HuH-7.5 (cell line): ENCODE results near the gene LHFPL2.

Source experiments
- DNase-seq: peaks from one replicate; pipeline ENCODE4 v3.0.0; 2011; ENCODE audit warnings: low spot score

LHFPL2 gene

GRCh38 chr5:78543916-78544315 lies 104.7 kb downstream of the LHFPL2 start:
- DNase-seq, result no peak

- no peak for DNase-seq
Measured at GRCh38 chr5:78543292-78543691, 105.3 kb downstream of the LHFPL2 start.

DNA sequence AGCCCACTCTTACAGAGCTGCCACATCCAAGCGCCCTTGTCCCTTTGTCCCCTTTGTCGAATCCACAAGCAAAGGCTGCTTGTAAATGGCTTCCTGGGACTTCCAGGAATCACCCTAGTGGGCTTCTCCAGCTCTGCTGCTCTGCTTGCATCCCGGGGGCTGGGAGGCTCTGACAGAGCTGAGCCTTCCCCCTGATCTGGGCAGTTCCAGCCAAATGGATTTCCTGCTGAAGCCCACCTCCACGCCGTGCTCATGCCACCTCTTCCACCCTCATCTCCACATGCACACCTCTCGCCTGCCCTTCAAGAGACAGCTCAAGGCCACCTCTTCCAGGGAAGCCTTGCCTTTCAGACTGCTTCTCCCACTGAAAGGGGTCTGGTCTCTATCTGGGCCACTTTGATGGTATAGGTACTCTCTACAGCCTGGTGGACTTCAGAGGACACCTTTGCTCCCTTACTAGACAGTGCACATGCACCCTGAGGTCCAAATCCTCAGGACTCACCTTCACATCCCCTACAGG lies 106.2 kb downstream of the LHFPL2 start:
- DNase-seq, result no peak

- DNase-seq, result no peak
Measured at GRCh38 chr5:78541086-78541654, 107.4 kb downstream of the LHFPL2 start.

DNA sequence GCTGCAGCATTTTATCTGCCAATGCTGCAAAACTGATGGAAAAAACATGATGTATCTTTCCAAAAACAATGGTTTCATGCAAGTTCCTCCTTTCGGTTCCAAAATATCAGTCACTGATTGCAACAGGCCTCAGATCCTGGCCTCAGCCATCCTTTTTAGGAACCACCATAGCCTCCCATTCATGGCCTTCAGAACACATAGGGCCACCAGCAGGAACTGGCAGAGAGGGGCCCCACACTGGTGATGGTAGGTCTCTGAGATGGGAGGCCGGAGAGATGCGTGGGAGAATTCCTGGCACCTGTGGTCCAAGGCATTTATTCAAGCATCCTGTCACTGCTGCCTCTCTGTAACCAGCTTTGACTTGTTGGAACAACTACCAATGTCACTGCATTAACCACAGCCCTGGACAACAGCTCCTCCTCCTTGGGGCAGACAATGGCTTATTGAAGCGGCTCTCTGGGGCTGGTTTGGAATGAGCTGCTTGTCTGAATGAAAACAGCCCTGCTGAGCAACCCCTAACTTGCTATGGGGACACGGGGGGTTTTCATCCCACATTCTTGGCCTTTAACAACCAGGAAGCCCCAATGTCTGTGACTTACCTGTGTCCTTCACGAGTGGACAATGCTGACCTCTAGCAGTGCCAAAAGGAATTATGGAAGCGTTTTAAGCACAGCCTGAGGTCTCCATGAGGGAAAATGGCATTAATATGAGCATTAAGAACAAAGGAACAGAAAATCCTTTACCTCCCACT lies 108.1 kb downstream of the LHFPL2 start:
- DNase-seq, result no peak

- no peak for DNase-seq
Measured at GRCh38 chr5:78538240-78538850, 110.2 kb downstream of the LHFPL2 start.

DNA sequence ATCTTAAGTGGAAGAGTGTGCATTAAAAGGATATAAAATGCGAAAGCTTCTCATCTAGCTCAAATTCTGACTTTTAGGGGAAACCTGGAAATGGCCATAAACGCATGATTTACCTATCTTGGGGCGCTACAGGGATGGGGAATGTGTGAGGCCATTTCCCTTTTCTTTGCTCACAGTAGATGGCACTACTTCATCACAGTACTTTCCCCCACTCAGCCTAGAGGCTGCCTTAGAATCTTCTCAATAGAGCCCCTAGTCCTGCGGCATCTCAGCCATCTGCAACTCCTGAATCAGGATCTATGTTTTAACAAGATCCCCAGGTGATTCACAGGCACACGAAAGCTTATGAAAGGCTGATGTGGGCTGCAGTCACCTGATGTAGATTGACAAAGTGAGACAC lies 110.8 kb downstream of the LHFPL2 start:
- peak; percentile 27 for DNase-seq

- DNase-seq, result no peak
Measured at GRCh38 chr5:78537411-78537810, 111.2 kb downstream of the LHFPL2 start.

DNA sequence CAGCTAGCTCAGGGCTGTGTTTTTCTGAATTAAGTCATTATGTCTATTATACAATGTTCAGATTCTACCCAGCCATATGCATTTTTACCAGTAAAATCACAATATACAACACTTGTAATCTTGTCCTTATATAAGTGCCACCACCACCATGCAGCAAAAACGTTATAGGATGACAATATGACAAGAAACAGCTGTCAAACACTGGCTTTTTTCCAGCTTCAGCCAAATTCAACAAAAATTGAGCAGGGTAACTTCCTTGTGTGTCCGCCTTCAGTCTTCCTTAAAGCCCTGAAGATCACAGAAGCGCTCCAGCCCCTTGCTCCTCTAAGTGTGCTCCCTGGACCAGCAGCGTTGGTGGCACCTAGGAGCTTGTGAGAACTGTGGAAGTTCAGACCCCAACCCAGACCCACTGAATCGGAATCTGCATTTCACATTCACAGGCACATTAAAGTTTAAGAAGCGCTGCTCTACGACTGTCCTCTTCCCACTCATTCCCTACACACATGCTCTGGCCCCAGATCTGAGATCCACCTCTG lies 111.8 kb downstream of the LHFPL2 start:
- no peak for DNase-seq

DNA sequence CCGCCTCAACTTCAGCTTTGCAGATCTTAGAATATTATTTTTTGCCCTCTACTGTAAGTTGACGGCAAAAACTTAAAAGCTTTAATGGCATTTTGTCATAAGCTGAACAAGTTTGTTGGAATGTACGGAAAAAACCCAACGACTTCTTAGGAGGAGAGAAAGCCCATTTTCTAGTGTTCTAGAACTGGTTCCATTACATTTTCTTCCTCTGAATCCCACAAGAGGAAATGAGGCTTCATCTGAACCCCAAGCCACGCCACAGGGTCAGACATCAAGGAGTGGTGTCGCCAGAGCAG lies 113.7 kb downstream of the LHFPL2 start:
- DNase-seq, result no peak

- no peak for DNase-seq
Measured at GRCh38 chr5:78534148-78534904, 114.2 kb downstream of the LHFPL2 start.

DNA sequence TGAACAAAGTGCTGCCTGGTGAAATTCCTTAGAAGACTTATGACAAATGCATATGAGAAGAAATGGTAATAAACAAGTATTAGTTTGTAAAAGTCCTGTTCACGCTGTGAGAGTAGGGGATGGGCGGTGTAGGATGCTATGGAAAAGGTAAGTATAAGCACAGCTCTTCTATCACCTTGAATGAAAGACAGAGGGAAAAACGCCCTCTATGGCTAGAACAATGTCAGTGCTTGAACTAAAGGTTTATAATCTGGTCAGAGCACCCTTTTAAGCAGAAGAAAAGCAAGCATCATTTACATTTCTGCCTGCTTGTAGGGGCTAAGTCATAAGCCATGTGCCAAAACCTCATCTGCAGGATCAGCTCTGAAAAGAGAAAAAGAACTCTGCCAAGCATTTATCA lies 115.2 kb downstream of the LHFPL2 start:
- DNase-seq, result no peak

DNA sequence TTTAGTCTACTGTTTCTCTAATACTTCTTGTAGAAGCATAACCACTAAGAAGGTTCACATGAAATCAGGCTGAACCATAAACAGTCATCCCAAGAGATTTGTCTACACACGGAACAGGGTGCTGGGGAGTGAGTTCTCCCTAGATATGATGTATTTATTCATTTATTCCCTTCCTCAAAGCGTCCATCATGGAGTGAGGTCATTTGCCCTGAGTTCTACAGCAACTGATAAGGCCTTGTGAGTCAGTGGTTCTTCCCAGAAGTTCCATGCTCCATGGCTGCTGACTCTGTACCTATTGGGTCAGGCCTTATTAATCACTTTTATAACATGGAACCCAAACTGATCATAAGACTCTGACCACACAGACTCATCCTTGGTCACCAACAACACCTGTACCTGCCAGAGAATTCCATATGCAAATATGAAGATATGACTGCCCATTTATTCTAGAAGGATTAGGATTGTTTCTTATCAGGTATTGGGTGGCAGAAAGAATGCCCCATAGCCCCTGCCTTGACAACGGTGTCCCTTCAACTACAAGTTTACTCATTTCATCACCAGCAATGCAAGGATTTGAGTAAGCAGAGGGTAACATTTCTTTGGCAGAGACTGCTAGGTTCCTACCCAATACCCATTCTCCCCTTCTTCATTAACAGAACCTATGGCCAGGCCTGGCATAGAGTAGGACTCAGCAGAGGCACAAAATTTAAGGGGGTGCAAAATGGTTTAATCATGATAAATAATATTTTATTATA lies 118.1 kb downstream of the LHFPL2 start:
- DNase-seq, result no peak

DNA sequence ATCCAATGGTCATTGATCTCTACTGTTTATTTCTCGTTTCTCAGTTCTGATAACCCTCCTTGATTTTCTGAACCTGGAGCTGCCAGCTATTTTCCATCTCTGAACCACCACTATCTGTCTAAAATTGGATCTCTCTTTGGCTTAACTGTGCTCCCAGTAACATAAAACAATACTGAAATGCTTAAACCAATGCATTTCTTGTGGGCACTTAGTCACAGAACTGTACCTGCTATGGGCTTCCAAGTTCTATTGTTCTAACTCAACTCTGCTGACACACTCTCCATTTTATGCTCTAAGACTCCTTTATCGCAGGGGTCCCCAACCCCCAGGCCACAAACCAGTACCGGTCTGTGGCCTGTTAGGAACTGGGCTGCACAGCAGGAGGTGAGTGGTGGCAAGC lies 120.6 kb downstream of the LHFPL2 start:
- no peak for DNase-seq

DNA sequence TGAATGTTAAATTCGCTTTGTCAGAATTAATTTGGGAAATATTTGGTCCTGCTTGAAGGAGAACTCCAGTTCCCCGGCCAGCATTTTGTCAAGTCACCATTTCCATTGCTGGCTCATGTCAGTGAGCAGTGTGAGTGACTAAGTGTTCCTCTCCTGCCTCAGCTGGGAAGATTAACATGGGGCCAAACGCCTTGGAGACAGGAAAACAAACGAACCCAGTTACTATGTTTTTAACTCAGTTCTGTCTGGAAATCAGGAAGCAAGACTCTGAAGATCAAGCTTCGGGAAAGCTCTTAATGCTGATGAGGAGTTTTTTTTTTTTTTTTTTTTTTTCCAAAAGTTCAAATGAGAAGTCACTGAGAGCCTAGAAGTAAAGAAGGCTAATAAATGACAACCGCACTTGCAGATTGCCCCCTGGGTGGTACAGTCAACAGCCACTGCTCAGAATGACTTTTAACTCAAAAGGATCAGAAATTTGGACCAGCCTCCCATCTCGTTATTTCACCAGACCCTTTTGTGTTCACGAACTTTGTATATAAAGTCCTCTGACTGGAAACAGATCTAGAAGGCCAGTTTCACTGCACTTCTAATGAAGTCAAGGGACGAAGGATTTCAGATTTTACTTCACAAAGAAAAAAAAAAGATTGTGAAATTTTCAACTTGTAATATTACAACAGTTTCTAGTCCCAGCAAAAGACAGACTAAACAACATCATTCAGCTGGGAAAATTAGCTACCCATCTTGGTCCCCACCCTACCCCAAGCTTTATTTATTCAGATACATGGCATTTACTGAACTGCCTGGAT lies 121.3 kb downstream of the LHFPL2 start:
- DNase-seq, result no peak

- no peak for DNase-seq
Measured at GRCh38 chr5:78526049-78526525, 122.5 kb downstream of the LHFPL2 start.

- DNase-seq, result no peak
Measured at GRCh38 chr5:78523314-78524193, 125.0 kb downstream of the LHFPL2 start.

DNA sequence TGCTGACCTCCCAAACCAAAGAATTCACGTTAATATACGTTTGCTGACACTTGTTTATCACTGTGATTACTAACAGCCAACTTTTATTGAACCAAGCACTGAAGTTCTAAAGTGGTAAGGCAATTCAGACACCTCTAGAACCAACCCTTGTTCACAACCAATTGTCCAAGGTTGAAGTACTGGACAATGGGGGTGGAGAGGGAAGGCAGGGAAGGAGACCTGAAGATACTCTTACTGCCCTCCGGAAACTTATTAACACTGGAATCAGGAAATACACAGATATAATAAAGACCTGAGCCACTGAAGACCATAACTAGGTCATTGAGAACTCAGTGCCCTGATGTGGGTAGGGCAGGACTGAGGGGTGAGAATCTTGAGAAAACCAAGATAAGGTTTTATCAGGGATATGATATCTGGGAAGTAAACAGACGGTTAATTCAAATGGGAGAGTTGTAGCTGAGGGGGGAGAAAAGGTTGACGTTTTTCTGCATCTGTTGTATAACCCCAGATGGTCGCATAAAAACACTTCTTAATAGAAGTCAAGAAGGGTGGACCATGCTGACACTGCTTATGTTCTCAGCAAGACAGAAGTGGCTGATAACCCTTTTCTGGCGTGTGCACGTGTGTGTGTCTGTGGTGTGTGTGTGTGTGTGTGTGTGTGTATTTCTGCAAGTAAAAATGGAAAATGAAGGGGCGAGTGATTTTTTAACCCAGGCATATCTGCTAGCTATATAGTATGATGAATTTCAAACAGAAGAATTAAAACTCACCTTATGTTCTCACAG lies 125.9 kb downstream of the LHFPL2 start:
- no peak for DNase-seq

DNA sequence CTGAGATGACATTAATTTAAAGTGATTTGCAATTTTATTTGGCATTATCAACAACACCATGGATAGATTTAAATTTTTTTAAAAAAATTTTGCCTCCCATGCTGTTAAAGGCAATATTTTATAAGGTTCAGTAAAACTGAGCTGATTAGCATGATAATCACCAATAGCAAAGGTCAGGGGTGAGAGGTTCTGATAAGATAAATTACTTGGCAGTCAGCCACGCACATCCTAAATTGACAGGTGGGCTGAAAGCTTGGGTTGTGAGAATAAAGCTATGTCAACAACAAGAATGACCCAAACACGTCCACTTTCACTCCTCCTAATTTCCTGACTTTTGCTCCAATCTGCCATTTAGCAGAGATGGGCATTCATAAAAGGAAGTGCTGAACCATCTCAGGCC lies 127.1 kb downstream of the LHFPL2 start:
- DNase-seq, result no peak
